BE2C (cell line): Measurements from ENCODE around the gene ARHGAP6.

ENCODE experiments used
- DNase-seq: peaks from one replicate; pipeline ENCODE4 v3.0.0-alpha.2; 2020
- H3K27me3 ChIP-seq: fragments of 250-450 bp; sonication (Bioruptor Pico); 2 replicates; pipeline ENCODE4 v1.5.1; 2020; ENCODE audit warnings: mild to moderate bottlenecking
- H3K36me3 ChIP-seq: fragments of 250-450 bp; sonication (Bioruptor Pico); 2 replicates; pipeline ENCODE4 v1.5.1; 2020; ENCODE audit warnings: mild to moderate bottlenecking
- H3K4me1 ChIP-seq: fragments of 250-450 bp; sonication (Bioruptor Pico); 2 replicates; pipeline ENCODE4 v1.5.1; 2020
- H3K4me3 ChIP-seq: 2 replicates; pipeline ENCODE4 v1.5.1; 2011; ENCODE audit warnings: low read depth, low read length
- H3K9me3 ChIP-seq: fragments of 250-450 bp; sonication (Bioruptor Pico); 2 replicates; pipeline ENCODE4 v1.5.1; 2020
- TF ChIP-seq, protein P1 (sequence below): IDR thresholded peaks from 2 replicates; pipeline ENCODE4 v1.5.1; 2012; ENCODE audit warnings: mild to moderate bottlenecking, low read depth, low read length

Gene ARHGAP6

DNA sequence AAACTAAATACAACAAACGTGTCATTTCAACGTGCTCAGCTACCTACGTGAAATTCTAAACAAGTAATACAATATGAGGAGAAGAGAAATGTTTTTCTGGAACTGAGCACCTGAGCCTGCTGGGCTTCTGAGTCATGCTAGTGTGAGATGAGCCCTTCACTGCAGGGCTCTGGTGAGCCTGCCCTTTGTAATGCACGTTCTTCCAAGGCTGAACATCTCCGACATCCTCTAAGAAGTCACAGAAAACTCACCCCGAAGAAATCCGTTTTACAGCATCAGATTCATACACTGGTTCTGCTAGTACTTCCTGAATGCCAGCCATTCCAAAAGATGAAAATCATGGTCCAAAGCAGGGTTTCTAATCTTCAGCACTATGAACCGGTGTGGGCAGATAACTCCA is 215.4 kb downstream of the ARHGAP6 start:
- DNase-seq: no peak
- Histone ChIP-seq H3K36me3 (no peaks in the 10 kb centered on the region), H3K4me1 (no peaks in the 10 kb centered on the region), H3K4me3 (no peak overlapping the region), H3K9me3 (no peaks in the 10 kb centered on the region), H3K27me3 (no peaks in the 10 kb centered on the region)
- TF ChIP-seq, protein P1, sequence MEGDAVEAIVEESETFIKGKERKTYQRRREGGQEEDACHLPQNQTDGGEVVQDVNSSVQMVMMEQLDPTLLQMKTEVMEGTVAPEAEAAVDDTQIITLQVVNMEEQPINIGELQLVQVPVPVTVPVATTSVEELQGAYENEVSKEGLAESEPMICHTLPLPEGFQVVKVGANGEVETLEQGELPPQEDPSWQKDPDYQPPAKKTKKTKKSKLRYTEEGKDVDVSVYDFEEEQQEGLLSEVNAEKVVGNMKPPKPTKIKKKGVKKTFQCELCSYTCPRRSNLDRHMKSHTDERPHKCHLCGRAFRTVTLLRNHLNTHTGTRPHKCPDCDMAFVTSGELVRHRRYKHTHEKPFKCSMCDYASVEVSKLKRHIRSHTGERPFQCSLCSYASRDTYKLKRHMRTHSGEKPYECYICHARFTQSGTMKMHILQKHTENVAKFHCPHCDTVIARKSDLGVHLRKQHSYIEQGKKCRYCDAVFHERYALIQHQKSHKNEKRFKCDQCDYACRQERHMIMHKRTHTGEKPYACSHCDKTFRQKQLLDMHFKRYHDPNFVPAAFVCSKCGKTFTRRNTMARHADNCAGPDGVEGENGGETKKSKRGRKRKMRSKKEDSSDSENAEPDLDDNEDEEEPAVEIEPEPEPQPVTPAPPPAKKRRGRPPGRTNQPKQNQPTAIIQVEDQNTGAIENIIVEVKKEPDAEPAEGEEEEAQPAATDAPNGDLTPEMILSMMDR: no peak

DNA sequence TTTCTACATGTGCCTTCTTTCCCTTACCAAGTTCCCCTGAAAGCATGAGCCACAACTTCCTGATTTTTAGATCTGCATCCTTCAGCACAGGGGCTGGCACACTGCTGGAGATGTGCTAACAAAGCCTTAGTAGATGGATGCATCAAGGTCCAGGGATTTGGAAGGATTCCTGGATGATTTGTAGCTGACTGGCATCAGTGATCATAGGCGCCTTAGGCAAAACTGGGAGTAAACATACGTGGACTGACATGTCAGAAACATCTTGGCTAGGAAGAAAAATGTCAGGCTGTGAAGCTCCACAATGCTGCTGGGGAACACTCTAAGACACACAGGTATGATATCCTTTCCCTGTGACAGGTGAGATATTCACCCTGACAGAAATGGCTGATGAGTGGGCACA is 216.1 kb downstream of the ARHGAP6 start:
- Histone ChIP-seq H3K9me3 (no peaks in the 10 kb centered on the region), H3K36me3 (no peaks in the 10 kb centered on the region), H3K4me1 (no peaks in the 10 kb centered on the region), H3K4me3 (no peak overlapping the region), H3K27me3 (no peaks in the 10 kb centered on the region)
- TF ChIP-seq, protein P1: no peak
- DNase-seq: no peak

DNA sequence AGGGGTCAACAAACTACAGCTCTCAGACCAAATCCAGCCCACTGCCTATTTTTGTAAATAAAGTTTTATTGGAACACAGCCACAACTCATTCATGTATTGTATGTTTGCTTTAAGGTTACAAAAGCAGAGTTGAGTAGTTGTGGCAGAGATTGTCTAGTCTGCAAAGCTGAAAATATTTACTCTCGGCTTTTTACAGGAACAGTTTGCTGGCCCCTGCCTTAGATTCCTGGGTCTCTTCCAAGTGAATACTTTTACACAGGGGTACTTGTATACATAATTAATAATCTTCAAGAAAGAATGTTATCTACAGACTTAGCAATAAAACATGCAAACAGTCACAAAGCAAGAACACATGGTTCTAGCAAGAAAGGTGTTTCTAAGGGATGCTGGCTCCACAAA is 218.3 kb downstream of the ARHGAP6 start:
- DNase-seq: no peak
- Histone ChIP-seq H3K4me3 (no peak overlapping the region), H3K9me3 (no peaks in the 10 kb centered on the region), H3K4me1 (no peaks in the 10 kb centered on the region), H3K27me3 (no peaks in the 10 kb centered on the region), H3K36me3 (no peaks in the 10 kb centered on the region)
- TF ChIP-seq, protein P1: no peak

DNA sequence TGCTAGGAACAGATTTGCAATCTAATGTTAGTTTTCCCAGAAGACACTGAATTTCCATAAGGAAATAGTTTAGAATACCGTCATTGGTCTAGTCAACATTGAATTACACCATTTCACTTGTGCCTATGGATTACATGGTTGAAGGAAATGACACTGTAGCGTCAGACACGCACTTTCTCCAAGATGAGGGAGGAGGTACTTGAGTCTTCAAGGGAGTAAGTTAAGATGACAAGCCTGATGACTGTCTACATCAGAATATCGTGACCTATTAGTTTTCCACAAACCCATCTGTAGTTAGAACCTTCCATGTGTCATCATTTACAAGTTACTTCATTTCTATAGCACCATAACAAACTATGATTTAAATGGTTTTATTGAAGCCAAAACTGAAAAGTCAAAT is 218.8 kb downstream of the ARHGAP6 start:
- no peak for DNase-seq
- TF ChIP-seq, protein P1: no peak
- Histone ChIP-seq H3K4me3 (no peak overlapping the region), H3K9me3 (no peaks in the 10 kb centered on the region), H3K36me3 (no peaks in the 10 kb centered on the region), H3K4me1 (no peaks in the 10 kb centered on the region), H3K27me3 (no peaks in the 10 kb centered on the region)

DNA sequence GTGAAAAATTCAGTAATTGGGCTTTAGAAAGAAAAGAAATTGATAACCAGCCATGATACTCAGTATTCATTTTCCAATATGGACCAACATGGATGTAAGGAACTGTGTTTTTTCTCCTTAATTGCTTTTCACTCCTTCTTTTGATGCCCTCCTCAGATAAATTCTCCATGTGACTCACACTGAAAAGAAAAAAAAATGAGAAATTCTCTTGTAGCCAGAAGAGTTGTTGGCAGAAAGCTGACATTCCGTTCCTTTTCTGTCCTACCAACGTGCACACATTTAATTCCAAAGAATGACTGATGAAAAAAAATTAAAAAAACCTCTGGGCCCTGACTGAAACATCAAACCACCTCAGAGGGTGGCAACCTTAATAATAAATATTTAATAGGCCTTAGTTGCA is 219.4 kb downstream of the ARHGAP6 start:
- Histone ChIP-seq H3K4me3 (no peak overlapping the region), H3K27me3 (no peaks in the 10 kb centered on the region), H3K36me3 (no peaks in the 10 kb centered on the region), H3K4me1 (no peaks in the 10 kb centered on the region), H3K9me3 (no peaks in the 10 kb centered on the region)
- no peak for DNase-seq
- TF ChIP-seq, protein P1: no peak

DNA sequence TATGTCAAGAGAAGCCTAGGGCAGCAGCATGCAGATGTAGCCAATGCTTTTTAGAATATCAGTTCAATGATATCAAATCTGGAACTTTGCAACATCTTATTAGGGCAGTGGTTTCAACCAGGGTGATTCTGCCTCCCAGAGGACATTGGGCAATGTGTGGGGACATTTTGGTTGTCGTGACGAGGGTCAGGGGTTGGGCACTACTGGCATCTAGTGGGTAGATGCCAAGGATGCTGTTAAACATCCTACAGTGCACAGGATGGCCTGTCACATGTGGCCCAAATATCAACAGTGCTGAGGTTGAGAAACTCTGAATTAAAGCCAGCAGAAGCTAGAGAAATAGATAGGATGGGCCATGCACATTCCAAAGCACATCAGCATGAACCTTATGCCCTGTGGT is 220.2 kb downstream of the ARHGAP6 start:
- Histone ChIP-seq H3K4me3 (no peak overlapping the region), H3K4me1 (no peaks in the 10 kb centered on the region), H3K27me3 (no peaks in the 10 kb centered on the region), H3K9me3 (no peaks in the 10 kb centered on the region), H3K36me3 (no peaks in the 10 kb centered on the region)
- TF ChIP-seq, protein P1: no peak
- no peak for DNase-seq
